SK-N-SH (cell line): Measurements from ENCODE around the gene UBE2G2. TPM values are rescaled to one million over a fixed set of nuclear protein-coding genes. Genes with fewer than 3 reads are reported as not detected.

Experiments
- CTCF ChIA-PET: fragments of 300-600, 350-600 bp; formaldehyde crosslinking; extraction: SDS; loops from one replicate; lab custom pipeline; 2021; lab: Yijun Ruan, JAX
- POLR2A ChIA-PET: fragments of 350-600 bp; sonication (Branson Sonifier 250); formaldehyde crosslinking; extraction: SDS; loops from one replicate; lab custom pipeline; 2020; ENCODE audit warnings: antibody characterized with exemption, inconsistent platforms; lab: Yijun Ruan, JAX
- DNase-seq: peaks from one replicate; pipeline ENCODE4 v3.0.0; 2012
- H2AFZ ChIP-seq: fragments of 200-600 bp; sonication (generic); 2 replicates; pipeline ENCODE4 v1.8.1; 2016; ENCODE audit warnings: antibody characterized with exemption, mild to moderate bottlenecking, low read depth
- H3F3A ChIP-seq: fragments of 200-600 bp; sonication (generic); replicated peaks from 2 replicates; pipeline ENCODE3; 2016; ENCODE audit warnings: antibody characterized with exemption, mild to moderate bottlenecking; ENCODE audit not compliant: insufficient read depth
- H3K27ac ChIP-seq, 2 experiments: fragments of 200-500 bp in 1 of 2; fragments of 200-600 bp in 1 of 2; sonication (Bioruptor generic) in 1 of 2; sonication (generic), shearing (Covaris generic) in 1 of 2; 2 replicates each; pipeline versions ENCODE4 v1.5.1 to v1.6.1; 2014 to 2016; ENCODE audit warnings: low read depth in 2 of 2, inconsistent platforms in 1 of 2, low read length in 1 of 2, mild to moderate bottlenecking in 1 of 2, mixed read lengths in 1 of 2
- H3K27me3 ChIP-seq: fragments of 200-600 bp; sonication (generic), shearing (Covaris generic); 2 replicates; pipeline ENCODE4 v1.6.1; 2016; ENCODE audit warnings: mixed run types; ENCODE audit not compliant: insufficient read depth
- H3K36me3 ChIP-seq, 2 experiments: fragments of 200-500 bp in 1 of 2; fragments of 200-600 bp in 1 of 2; sonication (Bioruptor generic) in 1 of 2; sonication (generic) in 1 of 2; replicated peaks in 1 of 2; 2 replicates each; pipeline versions ENCODE3 to v1.5.1; 2014 to 2016; ENCODE audit warnings: low read length in 1 of 2, mild to moderate bottlenecking in 1 of 2; ENCODE audit not compliant: insufficient read depth in 2 of 2, control insufficient read depth in 1 of 2
- H3K4me1 ChIP-seq, 2 experiments: fragments of 200-500 bp in 1 of 2; fragments of 200-600 bp in 1 of 2; sonication (Bioruptor generic) in 1 of 2; sonication (generic), shearing (Covaris generic) in 1 of 2; 2 replicates each; pipeline versions ENCODE4 v1.5.1 to v1.6.1; 2014 to 2016; ENCODE audit warnings: low read depth in 1 of 2, low read length in 1 of 2, mixed run types in 1 of 2; ENCODE audit not compliant: insufficient read depth in 2 of 2, control insufficient read depth in 1 of 2
- H3K4me2 ChIP-seq: fragments of 200-600 bp; sonication (generic), shearing (Covaris generic); 2 replicates; pipeline ENCODE4 v1.6.1; 2017; ENCODE audit warnings: mixed run types
- H3K4me3 ChIP-seq, 2 experiments: fragments of 200-500 bp in 1 of 2; fragments of 200-600 bp in 1 of 2; sonication (Bioruptor generic) in 1 of 2; sonication (generic), shearing (Covaris generic) in 1 of 2; 2 replicates each; pipeline versions ENCODE4 v1.5.1 to v1.8.1; 2014 to 2016; ENCODE audit warnings: low read depth in 2 of 2, inconsistent platforms in 1 of 2, low read length in 1 of 2, mild to moderate bottlenecking in 1 of 2, mixed read lengths in 1 of 2, moderate library complexity in 1 of 2
- H3K79me2 ChIP-seq: fragments of 200-600 bp; sonication (generic); 2 replicates; pipeline ENCODE4 v1.8.1; 2017; ENCODE audit warnings: mild to moderate bottlenecking; ENCODE audit not compliant: insufficient read depth
- H3K9ac ChIP-seq: fragments of 200-600 bp; sonication (generic); 2 replicates; pipeline ENCODE4 v1.6.1; 2017; ENCODE audit warnings: mixed run types
- H3K9me2 ChIP-seq: fragments of 200-600 bp; sonication (generic); 2 replicates; pipeline ENCODE4 v1.6.1; 2017; ENCODE audit warnings: mixed run types
- H3K9me3 ChIP-seq: fragments of 200-600 bp; sonication (generic); 2 replicates; pipeline ENCODE4 v1.6.1; 2017; ENCODE audit warnings: mixed run types, mild to moderate bottlenecking, moderate library complexity
- H4K20me1 ChIP-seq: fragments of 200-600 bp; sonication (generic); 2 replicates; pipeline ENCODE4 v1.6.1; 2017; ENCODE audit warnings: mild to moderate bottlenecking, mixed run types; ENCODE audit not compliant: insufficient read depth
- CHD2 ChIP-seq: fragments of 150-350 bp; IDR thresholded peaks from 2 replicates; pipeline ENCODE4 v1.6.1; 2018; ENCODE audit warnings: low read length; ENCODE audit not compliant: partially characterized antibody
- GABPA ChIP-seq: IDR thresholded peaks from 2 replicates; pipeline ENCODE4 v1.4.0; 2012; ENCODE audit warnings: low read depth, mild to moderate bottlenecking
- NFIC ChIP-seq: IDR thresholded peaks from 2 replicates; pipeline ENCODE4 v1.4.0; 2012; ENCODE audit warnings: borderline replicate concordance
- RAD21 ChIP-seq: IDR thresholded peaks from 2 replicates; pipeline ENCODE4 v1.6.1; 2012; ENCODE audit warnings: mild to moderate bottlenecking, low read length
- TCF12 ChIP-seq: IDR thresholded peaks from 2 replicates; pipeline ENCODE4 v1.4.0; 2012
- YY1 ChIP-seq: IDR thresholded peaks from 2 replicates; pipeline ENCODE4 v1.4.0; 2012; ENCODE audit warnings: low read depth, mild to moderate bottlenecking
- whole genome bisulfite sequencing: methylation state at CpG from one replicate; pipeline ENCODE4 v1.1.6; 2017; ENCODE audit warnings: low lambda C conversion rate; 5-methylcytosine and 5-hydroxymethylcytosine counted together
- polyA plus RNA-seq, 3 experiments: library from polyadenylated mRNA; depleted of rRNA; stranded (reverse); fragments of >200 nt; gene quantifications; 2 replicates each; pipeline ENCODE4 v1.2.3, GENCODE V29; 2012
- TF ChIP-seq, protein P1 (sequence below): IDR thresholded peaks from 2 replicates; pipeline ENCODE4 v1.6.1; 2012; ENCODE audit warnings: mild to moderate bottlenecking, low read depth, low read length, moderate library complexity
- TF ChIP-seq, protein P2 (sequence below): IDR thresholded peaks from 2 replicates; pipeline ENCODE4 v1.4.0; 2012; ENCODE audit warnings: low read depth, borderline replicate concordance

UBE2G2 gene
- polyA plus RNA-seq, 1 of the 3 experiments (the other 2 are of a cell fraction) = 129 TPM

DNA sequence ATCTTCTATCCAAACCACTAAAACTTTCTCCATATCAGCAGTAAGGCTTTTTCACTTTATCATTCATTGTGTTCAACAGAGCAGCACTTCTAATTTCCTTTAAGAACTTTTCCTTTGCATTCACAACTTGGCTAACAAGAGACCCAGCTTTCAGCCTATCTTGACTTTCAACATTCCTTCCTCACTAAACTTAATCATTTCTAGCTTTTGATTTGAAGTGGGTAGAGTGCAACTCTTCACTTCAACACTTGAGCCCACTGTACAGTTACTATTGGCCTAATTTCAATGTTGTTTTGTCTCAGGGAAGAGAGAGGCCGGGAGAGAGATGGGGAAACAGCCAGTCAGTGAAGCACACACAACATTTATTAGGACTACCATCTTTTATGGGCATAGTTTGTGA, 2.0 kb downstream of the UBE2G2 start:
- H3K36me3 ChIP-seq = peaks cover 30 to 37% of the 10 kb centered on the region in 2 experiments
- H3K27me3 ChIP-seq = no peaks in the 10 kb centered on the region
- peak overlapping the region in 1 of 2 experiments; percentile 97; a peak in 1 of 4 replicates for H3K4me3 ChIP-seq
- H4K20me1 ChIP-seq = peaks cover 53% of the 10 kb centered on the region
- peak overlapping the region; percentile 81 for H3K4me2 ChIP-seq
- peaks cover 11% of the 10 kb centered on the region for H3F3A ChIP-seq
- 90% methylated on average over 1 of the region's 1 CpG for WGBS
- DNase-seq = no peak
- peaks cover 0 to 23% of the 10 kb centered on the region in 2 experiments; a peak in 2 of 4 replicates for H3K4me1 ChIP-seq
- no peaks in the 10 kb centered on the region for H3K9me2 ChIP-seq
- peaks cover 72% of the 10 kb centered on the region for H3K79me2 ChIP-seq
- H2AFZ ChIP-seq = no peak overlapping the region
- H3K9me3 ChIP-seq = no peaks in the 10 kb centered on the region
- ChIA-PET CTCF (interaction anchor here (0.6 to 6.2 kb wide), 32 partner anchors 8 to 422 kb away, joined by 3 to 54 read pairs (median 6); partner anchors contain the start of genes PTTG1IP, SLX9 and TSPEAR), POLR2A (no interaction called here)
- H3K27ac ChIP-seq = no peak overlapping the region
- no peak overlapping the region for H3K9ac ChIP-seq
- TF ChIP-seq GABPA = no peak
- no peak for TF ChIP-seq NFIC
- no peak for TF ChIP-seq RAD21
- TF ChIP-seq TCF12 = no peak
- TF ChIP-seq, protein P1, sequence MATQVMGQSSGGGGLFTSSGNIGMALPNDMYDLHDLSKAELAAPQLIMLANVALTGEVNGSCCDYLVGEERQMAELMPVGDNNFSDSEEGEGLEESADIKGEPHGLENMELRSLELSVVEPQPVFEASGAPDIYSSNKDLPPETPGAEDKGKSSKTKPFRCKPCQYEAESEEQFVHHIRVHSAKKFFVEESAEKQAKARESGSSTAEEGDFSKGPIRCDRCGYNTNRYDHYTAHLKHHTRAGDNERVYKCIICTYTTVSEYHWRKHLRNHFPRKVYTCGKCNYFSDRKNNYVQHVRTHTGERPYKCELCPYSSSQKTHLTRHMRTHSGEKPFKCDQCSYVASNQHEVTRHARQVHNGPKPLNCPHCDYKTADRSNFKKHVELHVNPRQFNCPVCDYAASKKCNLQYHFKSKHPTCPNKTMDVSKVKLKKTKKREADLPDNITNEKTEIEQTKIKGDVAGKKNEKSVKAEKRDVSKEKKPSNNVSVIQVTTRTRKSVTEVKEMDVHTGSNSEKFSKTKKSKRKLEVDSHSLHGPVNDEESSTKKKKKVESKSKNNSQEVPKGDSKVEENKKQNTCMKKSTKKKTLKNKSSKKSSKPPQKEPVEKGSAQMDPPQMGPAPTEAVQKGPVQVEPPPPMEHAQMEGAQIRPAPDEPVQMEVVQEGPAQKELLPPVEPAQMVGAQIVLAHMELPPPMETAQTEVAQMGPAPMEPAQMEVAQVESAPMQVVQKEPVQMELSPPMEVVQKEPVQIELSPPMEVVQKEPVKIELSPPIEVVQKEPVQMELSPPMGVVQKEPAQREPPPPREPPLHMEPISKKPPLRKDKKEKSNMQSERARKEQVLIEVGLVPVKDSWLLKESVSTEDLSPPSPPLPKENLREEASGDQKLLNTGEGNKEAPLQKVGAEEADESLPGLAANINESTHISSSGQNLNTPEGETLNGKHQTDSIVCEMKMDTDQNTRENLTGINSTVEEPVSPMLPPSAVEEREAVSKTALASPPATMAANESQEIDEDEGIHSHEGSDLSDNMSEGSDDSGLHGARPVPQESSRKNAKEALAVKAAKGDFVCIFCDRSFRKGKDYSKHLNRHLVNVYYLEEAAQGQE = no peak

DNA sequence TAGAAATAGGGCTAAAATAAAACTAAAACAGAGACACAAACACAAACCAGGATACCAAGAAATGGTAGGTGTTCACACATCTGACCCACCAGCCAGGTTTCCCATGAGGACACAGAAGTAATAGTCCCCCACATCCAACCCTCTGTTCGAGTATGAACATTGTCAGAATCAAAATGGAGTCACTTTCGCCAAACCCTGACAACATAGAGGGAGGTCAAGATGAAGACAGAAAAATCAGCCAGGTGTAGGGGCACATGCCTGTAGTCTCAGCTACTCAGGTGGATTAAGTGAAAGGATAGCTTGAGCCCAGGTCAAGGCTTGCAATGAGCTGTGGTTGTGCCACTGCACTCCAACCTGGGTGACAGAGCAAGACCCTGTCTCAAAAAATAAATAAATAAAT, 3.8 kb downstream of the UBE2G2 start:
- H2AFZ ChIP-seq = no peak overlapping the region
- no peak overlapping the region for H3K27ac ChIP-seq
- no peaks in the 10 kb centered on the region for H3K9me2 ChIP-seq
- H3K9ac ChIP-seq = no peak overlapping the region
- no peak overlapping the region for H3K4me2 ChIP-seq
- peaks cover 88% of the 10 kb centered on the region for H3K79me2 ChIP-seq
- POLR2A ChIA-PET = no interaction called here
- H3K4me3 ChIP-seq = no peak overlapping the region
- no peaks in the 10 kb centered on the region for H3K9me3 ChIP-seq
- H3K27me3 ChIP-seq = no peaks in the 10 kb centered on the region
- CTCF ChIA-PET = no interaction called here
- peaks cover 25 to 27% of the 10 kb centered on the region in 2 experiments for H3K36me3 ChIP-seq
- H3K4me1 ChIP-seq = peaks cover 0 to 17% of the 10 kb centered on the region in 2 experiments; a peak in 3 of 4 replicates
- no peak for TF ChIP-seq CHD2
- TF ChIP-seq, protein P2, sequence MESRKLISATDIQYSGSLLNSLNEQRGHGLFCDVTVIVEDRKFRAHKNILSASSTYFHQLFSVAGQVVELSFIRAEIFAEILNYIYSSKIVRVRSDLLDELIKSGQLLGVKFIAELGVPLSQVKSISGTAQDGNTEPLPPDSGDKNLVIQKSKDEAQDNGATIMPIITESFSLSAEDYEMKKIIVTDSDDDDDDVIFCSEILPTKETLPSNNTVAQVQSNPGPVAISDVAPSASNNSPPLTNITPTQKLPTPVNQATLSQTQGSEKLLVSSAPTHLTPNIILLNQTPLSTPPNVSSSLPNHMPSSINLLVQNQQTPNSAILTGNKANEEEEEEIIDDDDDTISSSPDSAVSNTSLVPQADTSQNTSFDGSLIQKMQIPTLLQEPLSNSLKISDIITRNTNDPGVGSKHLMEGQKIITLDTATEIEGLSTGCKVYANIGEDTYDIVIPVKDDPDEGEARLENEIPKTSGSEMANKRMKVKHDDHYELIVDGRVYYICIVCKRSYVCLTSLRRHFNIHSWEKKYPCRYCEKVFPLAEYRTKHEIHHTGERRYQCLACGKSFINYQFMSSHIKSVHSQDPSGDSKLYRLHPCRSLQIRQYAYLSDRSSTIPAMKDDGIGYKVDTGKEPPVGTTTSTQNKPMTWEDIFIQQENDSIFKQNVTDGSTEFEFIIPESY = no peak
- TF ChIP-seq YY1 = no peak
- no peaks in the 10 kb centered on the region for H3F3A ChIP-seq
- H4K20me1 ChIP-seq = peaks cover 69% of the 10 kb centered on the region
- DNase-seq = no peak
- WGBS = 100% methylated on average over 2 of the region's 2 CpGs
